ENCODE data around the gene TUBA4A. TPM values are rescaled to one million over a fixed set of nuclear protein-coding genes. Genes with fewer than 3 reads are reported as not detected.
A peak's percentile ranks its signal among the peaks of the same experiment; 100 is the strongest.

Gene TUBA4A
- total RNA-seq, 1 experiment from 2014 or later, result 40.8 TPM

DNA sequence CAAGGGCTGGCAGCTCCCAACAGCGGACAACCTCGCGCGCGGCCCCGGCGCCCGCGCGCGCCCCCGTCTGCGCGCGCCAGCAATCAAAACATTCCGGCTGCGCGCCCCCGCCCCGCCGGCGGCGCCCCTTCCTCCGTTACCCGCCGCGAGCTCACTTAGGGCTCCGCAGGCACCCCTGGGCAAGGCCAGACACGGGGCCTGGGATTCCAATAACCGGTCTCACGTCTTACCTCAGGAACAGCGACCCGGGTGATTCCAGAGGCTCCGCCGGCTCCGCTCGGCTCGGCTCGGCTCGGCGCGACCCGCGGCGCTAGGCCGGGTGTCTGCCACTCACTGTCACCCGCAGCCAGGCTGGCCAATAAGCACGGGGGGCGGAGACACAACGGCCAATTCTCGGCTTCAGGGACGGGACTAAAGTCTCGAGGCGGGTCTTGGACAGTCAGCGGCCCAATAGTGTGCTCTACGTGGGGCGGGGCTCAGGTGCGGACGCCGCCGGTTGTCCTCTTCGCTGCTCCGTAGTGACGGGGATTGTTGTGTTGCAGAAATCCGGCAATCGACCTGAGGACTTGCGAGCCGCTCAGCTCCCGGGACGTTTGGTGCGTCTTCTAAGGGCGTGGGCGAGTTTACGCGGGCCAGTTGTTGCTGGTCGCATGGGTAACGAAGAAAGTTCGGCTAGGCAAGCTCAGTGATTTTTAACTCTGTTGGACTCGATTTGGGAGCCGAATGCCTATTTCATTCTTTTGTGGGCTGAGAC is 24.2 kb downstream of the TUBA4A start, which contains the start of the genes ANKZF1 and ATG9A (continued):
- TF ChIP-seq, protein P1, sequence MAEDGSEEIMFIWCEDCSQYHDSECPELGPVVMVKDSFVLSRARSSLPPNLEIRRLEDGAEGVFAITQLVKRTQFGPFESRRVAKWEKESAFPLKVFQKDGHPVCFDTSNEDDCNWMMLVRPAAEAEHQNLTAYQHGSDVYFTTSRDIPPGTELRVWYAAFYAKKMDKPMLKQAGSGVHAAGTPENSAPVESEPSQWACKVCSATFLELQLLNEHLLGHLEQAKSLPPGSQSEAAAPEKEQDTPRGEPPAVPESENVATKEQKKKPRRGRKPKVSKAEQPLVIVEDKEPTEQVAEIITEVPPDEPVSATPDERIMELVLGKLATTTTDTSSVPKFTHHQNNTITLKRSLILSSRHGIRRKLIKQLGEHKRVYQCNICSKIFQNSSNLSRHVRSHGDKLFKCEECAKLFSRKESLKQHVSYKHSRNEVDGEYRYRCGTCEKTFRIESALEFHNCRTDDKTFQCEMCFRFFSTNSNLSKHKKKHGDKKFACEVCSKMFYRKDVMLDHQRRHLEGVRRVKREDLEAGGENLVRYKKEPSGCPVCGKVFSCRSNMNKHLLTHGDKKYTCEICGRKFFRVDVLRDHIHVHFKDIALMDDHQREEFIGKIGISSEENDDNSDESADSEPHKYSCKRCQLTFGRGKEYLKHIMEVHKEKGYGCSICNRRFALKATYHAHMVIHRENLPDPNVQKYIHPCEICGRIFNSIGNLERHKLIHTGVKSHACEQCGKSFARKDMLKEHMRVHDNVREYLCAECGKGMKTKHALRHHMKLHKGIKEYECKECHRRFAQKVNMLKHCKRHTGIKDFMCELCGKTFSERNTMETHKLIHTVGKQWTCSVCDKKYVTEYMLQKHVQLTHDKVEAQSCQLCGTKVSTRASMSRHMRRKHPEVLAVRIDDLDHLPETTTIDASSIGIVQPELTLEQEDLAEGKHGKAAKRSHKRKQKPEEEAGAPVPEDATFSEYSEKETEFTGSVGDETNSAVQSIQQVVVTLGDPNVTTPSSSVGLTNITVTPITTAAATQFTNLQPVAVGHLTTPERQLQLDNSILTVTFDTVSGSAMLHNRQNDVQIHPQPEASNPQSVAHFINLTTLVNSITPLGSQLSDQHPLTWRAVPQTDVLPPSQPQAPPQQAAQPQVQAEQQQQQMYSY (CRISPR knock-in tag; IDR thresholded peaks at IDR 0.05), result no peak
- TF ChIP-seq JUN (CRISPR knock-in tag; IDR thresholded peaks at IDR 0.05), result no peak
- no peak for TF ChIP-seq IRF2 (CRISPR knock-in tag; IDR thresholded peaks at IDR 0.05; ENCODE audit: borderline replicate concordance, low read depth)
- TF ChIP-seq CBFB (CRISPR knock-in tag; IDR thresholded peaks at IDR 0.05; ENCODE audit: low read depth), result no peak
- TF ChIP-seq, protein P2, sequence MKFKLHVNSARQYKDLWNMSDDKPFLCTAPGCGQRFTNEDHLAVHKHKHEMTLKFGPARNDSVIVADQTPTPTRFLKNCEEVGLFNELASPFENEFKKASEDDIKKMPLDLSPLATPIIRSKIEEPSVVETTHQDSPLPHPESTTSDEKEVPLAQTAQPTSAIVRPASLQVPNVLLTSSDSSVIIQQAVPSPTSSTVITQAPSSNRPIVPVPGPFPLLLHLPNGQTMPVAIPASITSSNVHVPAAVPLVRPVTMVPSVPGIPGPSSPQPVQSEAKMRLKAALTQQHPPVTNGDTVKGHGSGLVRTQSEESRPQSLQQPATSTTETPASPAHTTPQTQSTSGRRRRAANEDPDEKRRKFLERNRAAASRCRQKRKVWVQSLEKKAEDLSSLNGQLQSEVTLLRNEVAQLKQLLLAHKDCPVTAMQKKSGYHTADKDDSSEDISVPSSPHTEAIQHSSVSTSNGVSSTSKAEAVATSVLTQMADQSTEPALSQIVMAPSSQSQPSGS (CRISPR knock-in tag; IDR thresholded peaks at IDR 0.05; ENCODE audit: borderline replicate concordance, low read depth), result no peak
- TF ChIP-seq, protein P3, sequence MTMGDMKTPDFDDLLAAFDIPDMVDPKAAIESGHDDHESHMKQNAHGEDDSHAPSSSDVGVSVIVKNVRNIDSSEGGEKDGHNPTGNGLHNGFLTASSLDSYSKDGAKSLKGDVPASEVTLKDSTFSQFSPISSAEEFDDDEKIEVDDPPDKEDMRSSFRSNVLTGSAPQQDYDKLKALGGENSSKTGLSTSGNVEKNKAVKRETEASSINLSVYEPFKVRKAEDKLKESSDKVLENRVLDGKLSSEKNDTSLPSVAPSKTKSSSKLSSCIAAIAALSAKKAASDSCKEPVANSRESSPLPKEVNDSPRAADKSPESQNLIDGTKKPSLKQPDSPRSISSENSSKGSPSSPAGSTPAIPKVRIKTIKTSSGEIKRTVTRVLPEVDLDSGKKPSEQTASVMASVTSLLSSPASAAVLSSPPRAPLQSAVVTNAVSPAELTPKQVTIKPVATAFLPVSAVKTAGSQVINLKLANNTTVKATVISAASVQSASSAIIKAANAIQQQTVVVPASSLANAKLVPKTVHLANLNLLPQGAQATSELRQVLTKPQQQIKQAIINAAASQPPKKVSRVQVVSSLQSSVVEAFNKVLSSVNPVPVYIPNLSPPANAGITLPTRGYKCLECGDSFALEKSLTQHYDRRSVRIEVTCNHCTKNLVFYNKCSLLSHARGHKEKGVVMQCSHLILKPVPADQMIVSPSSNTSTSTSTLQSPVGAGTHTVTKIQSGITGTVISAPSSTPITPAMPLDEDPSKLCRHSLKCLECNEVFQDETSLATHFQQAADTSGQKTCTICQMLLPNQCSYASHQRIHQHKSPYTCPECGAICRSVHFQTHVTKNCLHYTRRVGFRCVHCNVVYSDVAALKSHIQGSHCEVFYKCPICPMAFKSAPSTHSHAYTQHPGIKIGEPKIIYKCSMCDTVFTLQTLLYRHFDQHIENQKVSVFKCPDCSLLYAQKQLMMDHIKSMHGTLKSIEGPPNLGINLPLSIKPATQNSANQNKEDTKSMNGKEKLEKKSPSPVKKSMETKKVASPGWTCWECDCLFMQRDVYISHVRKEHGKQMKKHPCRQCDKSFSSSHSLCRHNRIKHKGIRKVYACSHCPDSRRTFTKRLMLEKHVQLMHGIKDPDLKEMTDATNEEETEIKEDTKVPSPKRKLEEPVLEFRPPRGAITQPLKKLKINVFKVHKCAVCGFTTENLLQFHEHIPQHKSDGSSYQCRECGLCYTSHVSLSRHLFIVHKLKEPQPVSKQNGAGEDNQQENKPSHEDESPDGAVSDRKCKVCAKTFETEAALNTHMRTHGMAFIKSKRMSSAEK (CRISPR knock-in tag; IDR thresholded peaks at IDR 0.05; ENCODE audit: borderline replicate concordance), result no peak
- TF ChIP-seq, protein P4, sequence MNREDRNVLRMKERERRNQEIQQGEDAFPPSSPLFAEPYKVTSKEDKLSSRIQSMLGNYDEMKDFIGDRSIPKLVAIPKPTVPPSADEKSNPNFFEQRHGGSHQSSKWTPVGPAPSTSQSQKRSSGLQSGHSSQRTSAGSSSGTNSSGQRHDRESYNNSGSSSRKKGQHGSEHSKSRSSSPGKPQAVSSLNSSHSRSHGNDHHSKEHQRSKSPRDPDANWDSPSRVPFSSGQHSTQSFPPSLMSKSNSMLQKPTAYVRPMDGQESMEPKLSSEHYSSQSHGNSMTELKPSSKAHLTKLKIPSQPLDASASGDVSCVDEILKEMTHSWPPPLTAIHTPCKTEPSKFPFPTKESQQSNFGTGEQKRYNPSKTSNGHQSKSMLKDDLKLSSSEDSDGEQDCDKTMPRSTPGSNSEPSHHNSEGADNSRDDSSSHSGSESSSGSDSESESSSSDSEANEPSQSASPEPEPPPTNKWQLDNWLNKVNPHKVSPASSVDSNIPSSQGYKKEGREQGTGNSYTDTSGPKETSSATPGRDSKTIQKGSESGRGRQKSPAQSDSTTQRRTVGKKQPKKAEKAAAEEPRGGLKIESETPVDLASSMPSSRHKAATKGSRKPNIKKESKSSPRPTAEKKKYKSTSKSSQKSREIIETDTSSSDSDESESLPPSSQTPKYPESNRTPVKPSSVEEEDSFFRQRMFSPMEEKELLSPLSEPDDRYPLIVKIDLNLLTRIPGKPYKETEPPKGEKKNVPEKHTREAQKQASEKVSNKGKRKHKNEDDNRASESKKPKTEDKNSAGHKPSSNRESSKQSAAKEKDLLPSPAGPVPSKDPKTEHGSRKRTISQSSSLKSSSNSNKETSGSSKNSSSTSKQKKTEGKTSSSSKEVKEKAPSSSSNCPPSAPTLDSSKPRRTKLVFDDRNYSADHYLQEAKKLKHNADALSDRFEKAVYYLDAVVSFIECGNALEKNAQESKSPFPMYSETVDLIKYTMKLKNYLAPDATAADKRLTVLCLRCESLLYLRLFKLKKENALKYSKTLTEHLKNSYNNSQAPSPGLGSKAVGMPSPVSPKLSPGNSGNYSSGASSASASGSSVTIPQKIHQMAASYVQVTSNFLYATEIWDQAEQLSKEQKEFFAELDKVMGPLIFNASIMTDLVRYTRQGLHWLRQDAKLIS (CRISPR knock-in tag; IDR thresholded peaks at IDR 0.05; ENCODE audit: borderline replicate concordance), result no peak
- TF ChIP-seq, protein P5, sequence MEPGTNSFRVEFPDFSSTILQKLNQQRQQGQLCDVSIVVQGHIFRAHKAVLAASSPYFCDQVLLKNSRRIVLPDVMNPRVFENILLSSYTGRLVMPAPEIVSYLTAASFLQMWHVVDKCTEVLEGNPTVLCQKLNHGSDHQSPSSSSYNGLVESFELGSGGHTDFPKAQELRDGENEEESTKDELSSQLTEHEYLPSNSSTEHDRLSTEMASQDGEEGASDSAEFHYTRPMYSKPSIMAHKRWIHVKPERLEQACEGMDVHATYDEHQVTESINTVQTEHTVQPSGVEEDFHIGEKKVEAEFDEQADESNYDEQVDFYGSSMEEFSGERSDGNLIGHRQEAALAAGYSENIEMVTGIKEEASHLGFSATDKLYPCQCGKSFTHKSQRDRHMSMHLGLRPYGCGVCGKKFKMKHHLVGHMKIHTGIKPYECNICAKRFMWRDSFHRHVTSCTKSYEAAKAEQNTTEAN (CRISPR knock-in tag; IDR thresholded peaks at IDR 0.05), result no peak
- TF ChIP-seq, protein P6, sequence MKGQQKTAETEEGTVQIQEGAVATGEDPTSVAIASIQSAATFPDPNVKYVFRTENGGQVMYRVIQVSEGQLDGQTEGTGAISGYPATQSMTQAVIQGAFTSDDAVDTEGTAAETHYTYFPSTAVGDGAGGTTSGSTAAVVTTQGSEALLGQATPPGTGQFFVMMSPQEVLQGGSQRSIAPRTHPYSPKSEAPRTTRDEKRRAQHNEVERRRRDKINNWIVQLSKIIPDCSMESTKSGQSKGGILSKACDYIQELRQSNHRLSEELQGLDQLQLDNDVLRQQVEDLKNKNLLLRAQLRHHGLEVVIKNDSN (CRISPR knock-in tag; IDR thresholded peaks at IDR 0.05), result 0 out of 2 replicates have a peak, but pooled peaks have one; percentile 22
- TF ChIP-seq ZNF232 (CRISPR knock-in tag; IDR thresholded peaks at IDR 0.05), result no peak
- peak; percentile 46; the same call in 1 of the 2 replicates for TF ChIP-seq PRRX2 (CRISPR knock-in tag; IDR thresholded peaks at IDR 0.05)
- no peak for TF ChIP-seq SMAD3 (CRISPR knock-in tag; IDR thresholded peaks at IDR 0.05; ENCODE audit: borderline replicate concordance)
- TF ChIP-seq, protein P7, sequence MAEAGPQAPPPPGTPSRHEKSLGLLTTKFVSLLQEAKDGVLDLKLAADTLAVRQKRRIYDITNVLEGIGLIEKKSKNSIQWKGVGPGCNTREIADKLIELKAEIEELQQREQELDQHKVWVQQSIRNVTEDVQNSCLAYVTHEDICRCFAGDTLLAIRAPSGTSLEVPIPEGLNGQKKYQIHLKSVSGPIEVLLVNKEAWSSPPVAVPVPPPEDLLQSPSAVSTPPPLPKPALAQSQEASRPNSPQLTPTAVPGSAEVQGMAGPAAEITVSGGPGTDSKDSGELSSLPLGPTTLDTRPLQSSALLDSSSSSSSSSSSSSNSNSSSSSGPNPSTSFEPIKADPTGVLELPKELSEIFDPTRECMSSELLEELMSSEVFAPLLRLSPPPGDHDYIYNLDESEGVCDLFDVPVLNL (CRISPR knock-in tag; IDR thresholded peaks at IDR 0.05; ENCODE audit: borderline replicate concordance, low read depth), result no peak
- no peak; the same call in 1 of the 2 replicates for TF ChIP-seq TP53 (CRISPR knock-in tag; IDR thresholded peaks at IDR 0.05)
- no peak for TF ChIP-seq HMGA2 (CRISPR knock-in tag; IDR thresholded peaks at IDR 0.05)
- TF ChIP-seq OVOL2 (CRISPR knock-in tag; IDR thresholded peaks at IDR 0.05; ENCODE audit: borderline replicate concordance), result no peak
- TF ChIP-seq, protein P8, sequence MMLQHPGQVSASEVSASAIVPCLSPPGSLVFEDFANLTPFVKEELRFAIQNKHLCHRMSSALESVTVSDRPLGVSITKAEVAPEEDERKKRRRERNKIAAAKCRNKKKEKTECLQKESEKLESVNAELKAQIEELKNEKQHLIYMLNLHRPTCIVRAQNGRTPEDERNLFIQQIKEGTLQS (CRISPR knock-in tag; conservative IDR thresholded peaks at IDR 0.05), result no peak
- TF ChIP-seq FOXJ3 (CRISPR knock-in tag; IDR thresholded peaks at IDR 0.05; ENCODE audit: borderline replicate concordance), result no peak
- TF ChIP-seq EMX1 (CRISPR knock-in tag; IDR thresholded peaks at IDR 0.05), result no peak
- TF ChIP-seq, protein P9, sequence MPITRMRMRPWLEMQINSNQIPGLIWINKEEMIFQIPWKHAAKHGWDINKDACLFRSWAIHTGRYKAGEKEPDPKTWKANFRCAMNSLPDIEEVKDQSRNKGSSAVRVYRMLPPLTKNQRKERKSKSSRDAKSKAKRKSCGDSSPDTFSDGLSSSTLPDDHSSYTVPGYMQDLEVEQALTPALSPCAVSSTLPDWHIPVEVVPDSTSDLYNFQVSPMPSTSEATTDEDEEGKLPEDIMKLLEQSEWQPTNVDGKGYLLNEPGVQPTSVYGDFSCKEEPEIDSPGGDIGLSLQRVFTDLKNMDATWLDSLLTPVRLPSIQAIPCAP (CRISPR knock-in tag; IDR thresholded peaks at IDR 0.05), result no peak

Data from WTC11 (cell line).